ENCODE results near the gene C14orf132.

Gene C14orf132

DNA sequence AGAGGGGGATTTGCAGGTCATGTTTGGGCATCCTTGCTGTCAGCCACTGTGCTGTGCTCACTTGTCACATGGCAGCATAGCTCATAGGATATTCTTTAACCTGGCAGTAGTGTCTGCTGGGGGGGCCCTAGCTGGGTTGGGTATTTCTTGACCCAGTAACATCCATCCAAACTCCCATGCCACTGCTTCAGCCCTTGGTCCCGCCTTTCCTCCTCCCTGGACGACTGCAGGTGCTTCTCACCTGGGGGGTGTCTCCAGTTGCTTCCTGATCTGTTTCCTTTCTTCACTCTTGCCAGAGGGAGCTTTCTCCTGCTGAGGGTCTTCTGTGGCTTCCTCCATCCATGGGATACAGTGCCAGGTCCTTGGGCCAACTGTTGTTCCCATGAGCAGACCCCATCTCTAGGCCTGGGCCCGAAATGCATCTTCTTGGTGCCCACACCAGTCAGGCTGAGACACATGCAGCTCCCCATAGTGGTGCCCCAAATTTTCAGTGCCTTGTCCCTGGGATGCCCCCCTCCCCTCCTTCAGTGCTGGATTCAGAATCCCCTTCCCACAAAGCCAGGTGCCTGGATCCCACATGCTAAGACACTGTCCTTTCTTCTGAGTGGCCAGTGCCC, 20.5 kb downstream of the C14orf132 start:
- TF ChIP-seq, protein P1, sequence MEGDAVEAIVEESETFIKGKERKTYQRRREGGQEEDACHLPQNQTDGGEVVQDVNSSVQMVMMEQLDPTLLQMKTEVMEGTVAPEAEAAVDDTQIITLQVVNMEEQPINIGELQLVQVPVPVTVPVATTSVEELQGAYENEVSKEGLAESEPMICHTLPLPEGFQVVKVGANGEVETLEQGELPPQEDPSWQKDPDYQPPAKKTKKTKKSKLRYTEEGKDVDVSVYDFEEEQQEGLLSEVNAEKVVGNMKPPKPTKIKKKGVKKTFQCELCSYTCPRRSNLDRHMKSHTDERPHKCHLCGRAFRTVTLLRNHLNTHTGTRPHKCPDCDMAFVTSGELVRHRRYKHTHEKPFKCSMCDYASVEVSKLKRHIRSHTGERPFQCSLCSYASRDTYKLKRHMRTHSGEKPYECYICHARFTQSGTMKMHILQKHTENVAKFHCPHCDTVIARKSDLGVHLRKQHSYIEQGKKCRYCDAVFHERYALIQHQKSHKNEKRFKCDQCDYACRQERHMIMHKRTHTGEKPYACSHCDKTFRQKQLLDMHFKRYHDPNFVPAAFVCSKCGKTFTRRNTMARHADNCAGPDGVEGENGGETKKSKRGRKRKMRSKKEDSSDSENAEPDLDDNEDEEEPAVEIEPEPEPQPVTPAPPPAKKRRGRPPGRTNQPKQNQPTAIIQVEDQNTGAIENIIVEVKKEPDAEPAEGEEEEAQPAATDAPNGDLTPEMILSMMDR (IDR thresholded peaks at IDR 0.05; ENCODE audit: insufficient read depth, low read length, missing control alignments), result no peak
- ChIA-PET POLR2A (no interaction called here), CTCF (no interaction called here)
- H3K4me3 ChIP-seq (ENCODE audit: low read depth, low read length), result no peak overlapping the region
- DNase-seq (ENCODE audit: low read depth, low spot score), result no peak

DNA sequence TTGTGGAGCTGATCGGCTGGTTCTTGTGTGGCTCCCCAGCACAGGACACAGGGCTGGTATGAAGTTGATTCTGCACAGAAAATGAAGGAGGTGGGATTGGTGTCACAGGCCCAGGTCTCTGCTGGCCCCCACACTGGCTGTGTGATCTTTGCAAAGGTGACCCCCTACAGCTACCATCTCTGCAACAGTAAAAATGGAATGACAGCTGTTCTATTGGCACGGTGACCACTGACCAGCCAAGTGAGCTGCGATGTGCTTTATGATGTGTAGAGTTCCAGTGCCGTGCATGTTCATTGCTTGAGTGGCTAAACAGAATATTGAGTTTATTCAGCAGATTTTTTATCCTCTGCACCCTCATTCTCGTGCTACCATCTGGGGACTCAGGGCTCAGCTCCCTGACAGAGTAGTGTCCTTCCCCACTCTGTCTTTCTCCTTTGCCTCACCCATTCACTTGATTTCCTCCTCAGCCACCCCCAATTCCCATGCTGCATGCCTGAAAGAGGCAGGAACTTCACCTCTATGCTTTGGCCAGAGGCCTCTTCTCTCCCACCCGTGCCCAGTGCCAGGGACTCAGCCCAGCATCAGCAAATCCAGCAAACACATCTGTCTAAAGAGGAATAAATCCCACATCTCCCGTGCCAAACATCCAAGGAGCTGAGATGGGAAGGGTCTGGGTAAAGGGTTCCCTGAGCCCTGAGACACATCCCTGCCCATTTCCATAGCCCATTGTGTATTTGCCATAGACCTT, 21.2 kb downstream of the C14orf132 start:
- TF ChIP-seq, protein P1 (IDR thresholded peaks at IDR 0.05; ENCODE audit: insufficient read depth, low read length, missing control alignments), result no peak

DNA sequence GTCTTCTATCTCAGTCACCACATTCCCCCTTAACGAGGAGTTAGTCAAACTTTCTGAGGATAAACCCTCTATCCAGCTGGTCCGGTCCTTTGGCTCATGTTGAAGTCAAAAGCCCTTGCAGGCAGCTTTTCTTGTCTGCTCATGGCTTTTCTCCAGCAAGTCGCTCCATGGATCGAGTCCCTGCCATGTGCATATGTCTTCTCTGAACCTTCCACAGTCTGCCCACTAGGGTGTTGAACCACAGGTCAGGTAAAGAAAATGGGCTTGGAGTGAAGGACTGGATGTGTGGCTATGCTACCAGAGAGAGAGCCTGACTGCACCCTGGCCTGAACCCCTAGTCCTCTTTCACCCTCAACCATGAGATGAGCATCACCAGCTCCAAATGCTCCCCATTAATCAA, 22.8 kb downstream of the C14orf132 start:
- ChIA-PET POLR2A (no interaction called here), CTCF (interaction anchor here (1.3 kb wide), 1 partner anchor 10 kb away, joined by 7 read pairs; no protein-coding TSS in a partner anchor)
- TF ChIP-seq, protein P1 (IDR thresholded peaks at IDR 0.05; ENCODE audit: insufficient read depth, low read length, missing control alignments), result no peak
- no peak for DNase-seq (ENCODE audit: low read depth, low spot score)
- no peak overlapping the region for H3K4me3 ChIP-seq (ENCODE audit: low read depth, low read length)

More for the DNA sequence above, 21.2 kb downstream of the C14orf132 start:
- CTCF ChIA-PET, result interaction anchor here (1.1 kb wide), 2 partner anchors 18 to 32 kb away, joined by 3 read pairs; no protein-coding TSS in a partner anchor
- no peak for DNase-seq (ENCODE audit: low read depth, low spot score)
- POLR2A ChIA-PET, result no interaction called here
- no peak overlapping the region for H3K4me3 ChIP-seq (ENCODE audit: low read depth, low read length)

DNA sequence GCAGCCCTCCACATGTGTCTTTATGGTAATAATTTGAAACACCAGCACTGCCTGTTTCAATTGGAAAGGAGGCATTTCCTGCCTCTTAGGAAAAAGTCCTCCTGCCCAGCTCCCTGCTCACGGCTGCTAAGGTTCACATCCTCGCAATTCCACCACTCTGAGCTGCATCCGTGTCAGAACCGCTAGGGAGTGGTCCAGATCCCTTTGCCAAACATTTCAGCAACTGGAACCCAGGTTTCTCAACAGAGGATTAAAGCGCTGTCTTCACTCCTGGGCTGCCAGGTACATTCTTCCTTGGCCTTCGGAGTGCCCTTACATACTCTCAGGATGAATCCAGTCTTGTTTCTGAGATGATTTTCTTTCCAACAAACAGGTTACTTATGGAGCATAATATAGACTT, 23.3 kb downstream of the C14orf132 start:
- H3K4me3 ChIP-seq (ENCODE audit: low read depth, low read length), result no peak overlapping the region
- no peak for DNase-seq (ENCODE audit: low read depth, low spot score)
- TF ChIP-seq, protein P1 (IDR thresholded peaks at IDR 0.05; ENCODE audit: insufficient read depth, low read length, missing control alignments), result no peak
- POLR2A ChIA-PET, result no interaction called here
- CTCF ChIA-PET, result no interaction called here

DNA sequence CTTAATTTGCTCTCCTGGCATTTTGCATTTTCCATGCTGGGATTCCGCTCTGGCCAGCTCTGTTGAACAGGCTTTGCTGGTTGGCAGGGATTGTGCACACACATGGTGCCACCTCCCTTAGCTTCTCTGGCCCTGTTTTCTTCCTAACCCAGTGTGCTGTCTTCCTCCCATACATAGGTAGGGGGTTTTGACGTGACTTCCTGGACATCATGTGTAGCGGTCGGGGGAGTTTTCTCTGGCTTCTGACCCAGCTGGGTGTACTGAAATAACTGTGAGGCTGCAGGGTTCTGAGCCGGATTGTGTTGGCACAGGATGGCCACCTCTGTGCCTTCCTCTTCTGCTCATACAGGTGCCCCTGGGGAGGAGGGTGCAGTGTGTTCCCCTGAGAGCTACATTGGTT, 25.7 kb downstream of the C14orf132 start:
- no peak for DNase-seq (ENCODE audit: low read depth, low spot score)
- TF ChIP-seq, protein P1 (IDR thresholded peaks at IDR 0.05; ENCODE audit: insufficient read depth, low read length, missing control alignments), result no peak
- CTCF ChIA-PET, result no interaction called here
- no peak overlapping the region for H3K4me3 ChIP-seq (ENCODE audit: low read depth, low read length)
- POLR2A ChIA-PET, result no interaction called here

DNA sequence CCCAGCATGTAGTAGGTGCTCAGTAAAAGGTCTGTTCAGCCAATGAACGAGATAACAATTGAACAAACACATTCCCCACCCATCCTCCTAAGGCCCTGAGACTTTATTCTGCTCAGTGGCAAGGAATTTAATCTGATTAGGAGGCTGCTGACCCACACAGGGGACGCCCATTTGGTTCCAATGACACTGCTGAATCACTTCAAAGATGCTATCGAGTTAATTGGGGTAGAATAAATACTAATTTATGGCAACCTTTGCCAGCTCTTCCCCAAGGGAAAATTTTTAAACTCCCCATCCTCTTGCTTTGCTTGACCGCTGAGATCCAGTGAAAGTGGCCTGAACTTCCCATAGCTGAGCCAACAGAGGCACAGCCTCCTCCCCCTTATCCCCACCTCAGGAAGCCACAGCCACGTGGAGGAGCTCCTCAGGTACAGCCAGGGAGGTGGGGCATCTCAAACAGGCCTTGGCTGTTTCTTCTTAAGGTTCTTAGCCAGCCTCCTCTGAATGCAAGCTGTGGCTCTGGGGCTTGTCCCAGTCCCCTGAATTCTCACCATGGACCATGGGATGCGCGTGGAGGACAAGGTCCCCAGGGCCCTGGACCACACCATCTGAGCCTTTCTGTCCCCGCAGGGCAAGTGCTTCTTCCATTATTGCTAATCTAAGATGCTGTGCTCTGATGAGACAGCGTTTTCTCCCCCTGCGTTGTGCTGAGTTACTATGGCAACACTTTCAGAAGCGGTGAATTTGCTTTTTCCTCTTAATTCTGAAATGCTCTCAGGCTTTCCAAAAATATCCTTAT, 26.7 kb downstream of the C14orf132 start:
- POLR2A ChIA-PET, result no interaction called here
- CTCF ChIA-PET, result no interaction called here
- H3K4me3 ChIP-seq (ENCODE audit: low read depth, low read length), result no peak overlapping the region
- TF ChIP-seq, protein P1 (IDR thresholded peaks at IDR 0.05; ENCODE audit: insufficient read depth, low read length, missing control alignments), result no peak
- no peak for DNase-seq (ENCODE audit: low read depth, low spot score)
